Mammary epithelial cell (primary cell): Measurements from ENCODE around the gene GLT8D1.

Experiments
- EZH2 ChIP-seq: IDR thresholded peaks from 2 replicates; pipeline ENCODE4 v1.6.1; 2012; ENCODE audit warnings: low read length, inconsistent platforms, borderline replicate concordance
- TF ChIP-seq, protein P1 (sequence below), 2 donors: IDR thresholded peaks in 1 of 2; conservative IDR thresholded peaks in 1 of 2; 2 replicates each; pipeline ENCODE4 v1.5.1; 2011 to 2012; ENCODE audit warnings: inconsistent platforms in 2 of 2, low read length in 2 of 2, mild to moderate bottlenecking in 2 of 2, control low read depth in 1 of 2, low read depth in 1 of 2; ENCODE audit not compliant: insufficient read depth in 1 of 2; ENCODE audit errors: extremely low read depth in 1 of 2

DNA sequence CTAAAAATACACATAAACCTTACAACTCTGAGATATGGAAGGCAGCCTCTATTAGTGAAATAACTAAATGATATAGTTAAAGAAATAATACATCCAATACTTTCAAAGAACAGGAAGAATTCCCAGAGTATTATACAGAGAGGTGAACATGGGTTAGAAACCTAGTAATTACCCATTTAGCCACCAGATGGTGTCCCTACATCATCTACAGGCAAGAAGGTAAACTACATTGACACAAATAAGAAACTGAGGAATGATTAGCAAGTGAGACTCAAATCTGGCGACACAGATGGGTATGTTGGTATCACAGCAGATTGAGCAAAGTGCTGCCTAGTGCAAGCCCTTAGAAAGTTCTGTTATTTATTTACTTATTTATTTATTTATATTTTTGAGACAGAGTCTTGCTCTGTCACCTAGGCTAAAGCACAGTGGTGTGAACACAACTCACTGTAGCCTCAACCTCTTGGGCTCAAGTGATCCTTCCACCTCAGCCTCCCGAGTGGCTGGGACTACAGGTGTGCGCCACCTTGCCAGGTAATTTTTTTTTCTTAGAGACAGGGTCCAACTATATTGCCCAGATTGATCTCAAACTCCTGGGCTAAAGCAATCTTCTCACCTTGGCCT, 36.9 kb upstream of the GLT8D1 start:
- TF ChIP-seq, protein P1, sequence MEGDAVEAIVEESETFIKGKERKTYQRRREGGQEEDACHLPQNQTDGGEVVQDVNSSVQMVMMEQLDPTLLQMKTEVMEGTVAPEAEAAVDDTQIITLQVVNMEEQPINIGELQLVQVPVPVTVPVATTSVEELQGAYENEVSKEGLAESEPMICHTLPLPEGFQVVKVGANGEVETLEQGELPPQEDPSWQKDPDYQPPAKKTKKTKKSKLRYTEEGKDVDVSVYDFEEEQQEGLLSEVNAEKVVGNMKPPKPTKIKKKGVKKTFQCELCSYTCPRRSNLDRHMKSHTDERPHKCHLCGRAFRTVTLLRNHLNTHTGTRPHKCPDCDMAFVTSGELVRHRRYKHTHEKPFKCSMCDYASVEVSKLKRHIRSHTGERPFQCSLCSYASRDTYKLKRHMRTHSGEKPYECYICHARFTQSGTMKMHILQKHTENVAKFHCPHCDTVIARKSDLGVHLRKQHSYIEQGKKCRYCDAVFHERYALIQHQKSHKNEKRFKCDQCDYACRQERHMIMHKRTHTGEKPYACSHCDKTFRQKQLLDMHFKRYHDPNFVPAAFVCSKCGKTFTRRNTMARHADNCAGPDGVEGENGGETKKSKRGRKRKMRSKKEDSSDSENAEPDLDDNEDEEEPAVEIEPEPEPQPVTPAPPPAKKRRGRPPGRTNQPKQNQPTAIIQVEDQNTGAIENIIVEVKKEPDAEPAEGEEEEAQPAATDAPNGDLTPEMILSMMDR (conservative IDR thresholded peaks at IDR 0.05 in 1 of 2, IDR thresholded peaks at IDR 0.05 in 1 of 2; ENCODE audit: extremely low read depth in 1 of 2, insufficient read depth in 1 of 2, low read depth in 1 of 2, low read length in 2 of 2), result peak; percentile 56 to 65
- TF ChIP-seq EZH2, result no peak
